Parathyroid adenoma (tissue), 2 donors: ENCODE data around the gene KCNG4.
"Not testable (repeated sequence)": the region's sequence is repeated elsewhere in the genome, so short reads cannot be mapped to it uniquely, and the experiment has no call there.

Experiments used
- H2AFZ ChIP-seq: fragments of 300-600 bp; sonication (generic); one replicate; pipeline ENCODE4 v1.7.0; 2017; ENCODE audit warnings: antibody characterized with exemption, mild to moderate bottlenecking
- H3K27ac ChIP-seq: fragments of 300-600 bp; sonication (generic); one replicate; pipeline ENCODE4 v1.7.0; 2017
- H3K27me3 ChIP-seq: fragments of 300-600 bp; sonication (generic); one replicate; pipeline ENCODE4 v1.7.0; 2017; ENCODE audit warnings: low read length; ENCODE audit not compliant: control insufficient read depth, insufficient read depth
- H3K36me3 ChIP-seq: fragments of 300-600 bp; sonication (generic); one replicate; pipeline ENCODE4 v1.7.0; 2017; ENCODE audit warnings: low read length; ENCODE audit not compliant: control insufficient read depth, insufficient read depth
- H3K4me1 ChIP-seq: fragments of 300-600 bp; sonication (generic); one replicate; pipeline ENCODE4 v1.7.0; 2017; ENCODE audit warnings: control low read depth
- H3K4me2 ChIP-seq: fragments of 300-600 bp; sonication (generic); one replicate; pipeline ENCODE4 v1.7.0; 2017; ENCODE audit warnings: low read length
- H3K4me3 ChIP-seq: fragments of 300-600 bp; sonication (generic); one replicate; pipeline ENCODE4 v1.7.0; 2017; ENCODE audit warnings: low read depth, low read length
- H3K79me2 ChIP-seq: fragments of 300-600 bp; sonication (generic); one replicate; pipeline ENCODE4 v1.7.0; 2017; ENCODE audit warnings: control low read depth
- H3K9ac ChIP-seq: fragments of 300-600 bp; sonication (generic); one replicate; pipeline ENCODE4 v1.7.0; 2017; ENCODE audit warnings: mild to moderate bottlenecking
- H3K9me3 ChIP-seq: fragments of 300-600 bp; sonication (generic); one replicate; pipeline ENCODE4 v1.7.0; 2017; ENCODE audit warnings: low read length; ENCODE audit not compliant: control insufficient read depth
- TF ChIP-seq, protein P1 (sequence below): fragments of 300-600 bp; sonication (generic); IDR thresholded peaks from one replicate; pipeline ENCODE4 v1.7.0; 2017; ENCODE audit warnings: antibody characterized with exemption, mild to moderate bottlenecking
- donor health status: primary hyperparathyroidism.

Gene KCNG4

DNA sequence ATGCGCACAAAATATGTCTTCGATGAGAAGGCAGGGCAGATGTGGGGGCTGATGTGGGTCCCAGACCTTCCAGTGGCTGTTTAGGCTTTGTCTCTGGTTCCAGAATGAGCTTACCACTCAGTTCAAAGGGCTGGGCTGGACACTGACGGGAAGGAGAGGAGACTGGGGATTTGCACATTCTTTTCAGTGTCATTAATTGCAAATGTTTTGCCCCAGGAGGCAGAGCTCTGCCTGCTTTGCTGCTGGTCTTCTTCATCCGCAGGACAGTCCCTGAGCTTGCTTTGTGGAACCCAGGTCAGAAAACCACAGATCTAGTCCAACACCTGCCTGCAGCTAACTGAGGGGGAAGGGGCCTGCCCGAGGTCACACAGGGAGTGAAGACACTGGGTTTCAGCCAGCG is 20.9 kb downstream of the KCNG4 start:
- no peak overlapping the region for H3K4me3 ChIP-seq
- H2AFZ ChIP-seq: no peak overlapping the region
- H3K9ac ChIP-seq: no peak overlapping the region
- H3K27me3 ChIP-seq: no peaks in the 10 kb centered on the region
- no peak overlapping the region for H3K4me2 ChIP-seq
- H3K79me2 ChIP-seq: no peaks in the 10 kb centered on the region
- no peaks in the 10 kb centered on the region for H3K9me3 ChIP-seq
- no peaks in the 10 kb centered on the region for H3K36me3 ChIP-seq
- TF ChIP-seq, protein P1, sequence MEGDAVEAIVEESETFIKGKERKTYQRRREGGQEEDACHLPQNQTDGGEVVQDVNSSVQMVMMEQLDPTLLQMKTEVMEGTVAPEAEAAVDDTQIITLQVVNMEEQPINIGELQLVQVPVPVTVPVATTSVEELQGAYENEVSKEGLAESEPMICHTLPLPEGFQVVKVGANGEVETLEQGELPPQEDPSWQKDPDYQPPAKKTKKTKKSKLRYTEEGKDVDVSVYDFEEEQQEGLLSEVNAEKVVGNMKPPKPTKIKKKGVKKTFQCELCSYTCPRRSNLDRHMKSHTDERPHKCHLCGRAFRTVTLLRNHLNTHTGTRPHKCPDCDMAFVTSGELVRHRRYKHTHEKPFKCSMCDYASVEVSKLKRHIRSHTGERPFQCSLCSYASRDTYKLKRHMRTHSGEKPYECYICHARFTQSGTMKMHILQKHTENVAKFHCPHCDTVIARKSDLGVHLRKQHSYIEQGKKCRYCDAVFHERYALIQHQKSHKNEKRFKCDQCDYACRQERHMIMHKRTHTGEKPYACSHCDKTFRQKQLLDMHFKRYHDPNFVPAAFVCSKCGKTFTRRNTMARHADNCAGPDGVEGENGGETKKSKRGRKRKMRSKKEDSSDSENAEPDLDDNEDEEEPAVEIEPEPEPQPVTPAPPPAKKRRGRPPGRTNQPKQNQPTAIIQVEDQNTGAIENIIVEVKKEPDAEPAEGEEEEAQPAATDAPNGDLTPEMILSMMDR: no peak
- no peaks in the 10 kb centered on the region for H3K4me1 ChIP-seq
- H3K27ac ChIP-seq: no peak overlapping the region

DNA sequence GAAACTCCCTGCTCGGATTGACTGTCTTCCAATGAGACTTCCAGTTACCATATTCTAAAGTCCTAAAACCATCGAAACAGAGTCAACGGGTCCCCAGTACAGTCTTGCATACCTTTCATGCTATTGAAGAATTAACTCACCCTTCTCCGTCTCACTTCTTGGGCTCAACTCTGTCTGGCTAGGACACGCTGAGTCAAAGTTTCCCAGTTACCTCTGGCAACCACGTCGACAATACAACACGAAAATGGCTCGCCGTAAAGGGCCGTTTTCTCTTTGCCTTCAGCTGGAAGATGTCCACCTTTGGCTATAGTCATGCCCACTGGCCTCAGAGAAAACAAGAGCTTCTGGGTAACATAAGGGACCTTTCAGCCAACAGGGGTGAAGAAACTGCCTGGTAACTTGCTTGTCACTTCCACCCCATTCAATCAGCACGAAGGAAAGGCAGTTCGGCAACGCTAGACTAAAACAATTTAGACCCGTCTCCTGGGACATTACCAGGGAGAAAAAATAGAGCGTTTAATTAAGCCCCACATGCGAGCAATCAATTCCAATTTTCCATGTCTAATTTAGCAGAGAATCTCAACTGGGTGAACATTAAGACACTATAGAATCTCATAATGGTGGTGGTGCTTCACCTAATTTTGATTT is 21.5 kb downstream of the KCNG4 start:
- no peaks in the 10 kb centered on the region for H3K27me3 ChIP-seq
- no peaks in the 10 kb centered on the region for H3K36me3 ChIP-seq

DNA sequence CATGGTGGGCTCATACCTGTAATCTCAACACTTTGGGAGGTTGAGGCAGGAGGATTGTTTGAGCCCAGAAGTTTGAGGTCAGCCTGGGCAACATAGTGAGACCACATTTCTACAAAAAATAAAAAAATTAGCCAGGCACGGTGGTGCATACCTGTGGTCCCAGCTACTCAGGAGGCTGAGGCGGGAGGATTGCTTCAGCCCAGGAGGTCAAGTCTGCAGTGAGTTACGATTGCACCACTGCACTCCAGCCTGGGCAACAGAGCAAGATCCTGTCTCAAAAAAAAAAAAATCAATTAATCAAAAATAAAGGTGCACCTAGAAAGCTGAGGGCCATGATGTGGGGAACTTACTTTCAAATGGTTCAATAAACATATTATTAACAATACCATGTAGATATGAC is 23.7 kb downstream of the KCNG4 start:
- H3K36me3 ChIP-seq, H3K27me3 ChIP-seq, H3K79me2 ChIP-seq, H3K4me2 ChIP-seq, H3K9ac ChIP-seq, H2AFZ ChIP-seq, H3K4me3 ChIP-seq, H3K27ac ChIP-seq, H3K9me3 ChIP-seq, H3K4me1 ChIP-seq: not testable (repeated sequence)

More for the DNA sequence above, 21.5 kb downstream of the KCNG4 start:
- Histone ChIP-seq H3K4me3 (no peak overlapping the region), H3K4me2 (no peak overlapping the region), H3K27ac (no peak overlapping the region), H3K9me3 (no peaks in the 10 kb centered on the region), H3K79me2 (no peaks in the 10 kb centered on the region), H3K9ac (no peak overlapping the region), H2AFZ (no peak overlapping the region), H3K4me1 (no peaks in the 10 kb centered on the region)
- TF ChIP-seq, protein P1: no peak

DNA sequence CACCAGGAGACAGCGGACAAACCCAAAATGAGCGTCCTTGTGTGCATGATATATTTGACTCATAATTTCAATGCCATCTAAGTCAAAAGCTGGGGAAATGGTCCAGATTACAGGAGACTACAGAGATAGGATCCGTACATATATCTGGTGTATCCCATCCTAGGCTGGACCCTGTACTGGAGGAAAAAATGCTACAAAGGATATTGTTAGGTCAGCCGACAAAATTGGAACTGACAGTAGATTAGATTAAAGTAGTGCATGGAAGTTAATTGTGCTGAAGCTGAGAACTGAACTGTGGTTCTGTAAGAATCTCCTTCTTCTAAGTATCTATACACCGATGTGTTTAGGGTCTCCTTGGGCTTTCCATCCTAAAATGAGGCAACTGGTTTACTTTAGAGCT is 24.3 kb downstream of the KCNG4 start:
- H2AFZ ChIP-seq: no peak overlapping the region
- no peak overlapping the region for H3K4me3 ChIP-seq

DNA sequence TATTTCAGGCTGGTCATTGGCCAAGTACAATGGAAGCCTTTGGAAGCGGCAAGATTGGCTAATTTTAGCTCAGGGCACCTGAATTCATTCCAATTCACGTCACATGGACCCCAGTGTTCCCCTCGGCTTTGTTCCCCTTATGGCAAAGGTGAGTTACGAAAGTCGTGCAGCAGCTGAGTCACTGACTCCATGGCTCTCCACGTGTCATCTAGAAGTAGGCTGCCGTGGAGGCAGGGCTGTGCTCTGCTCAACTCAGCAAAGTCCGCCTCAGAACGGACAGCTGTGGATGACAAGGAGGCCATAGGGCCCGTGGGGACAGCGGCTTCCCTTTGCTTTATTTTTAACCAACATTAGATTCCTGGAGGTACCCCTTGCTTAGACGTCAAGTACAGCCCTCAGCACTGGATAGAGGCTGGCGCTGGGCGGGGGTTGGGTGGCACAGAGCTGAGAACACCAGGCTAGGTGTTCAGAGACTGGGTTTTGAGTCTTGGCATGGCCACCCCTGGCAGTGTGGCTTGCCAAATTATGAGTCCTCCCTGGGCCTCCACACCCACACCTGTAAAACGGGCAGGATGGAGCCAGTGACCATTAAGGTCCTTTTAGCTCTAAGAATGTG is 25.3 kb downstream of the KCNG4 start:
- H3K4me2 ChIP-seq: no peak overlapping the region
- TF ChIP-seq, protein P1: no peak
- no peak overlapping the region for H3K9ac ChIP-seq
- H2AFZ ChIP-seq: no peak overlapping the region
- no peak overlapping the region for H3K4me3 ChIP-seq
- no peaks in the 10 kb centered on the region for H3K36me3 ChIP-seq
- H3K27me3 ChIP-seq: no peaks in the 10 kb centered on the region
- H3K27ac ChIP-seq: no peak overlapping the region
- no peaks in the 10 kb centered on the region for H3K79me2 ChIP-seq
- H3K9me3 ChIP-seq: no peaks in the 10 kb centered on the region
- no peaks in the 10 kb centered on the region for H3K4me1 ChIP-seq

More for the DNA sequence above, 24.3 kb downstream of the KCNG4 start:
- no peaks in the 10 kb centered on the region for H3K9me3 ChIP-seq
- TF ChIP-seq, protein P1: no peak
- no peak overlapping the region for H3K4me2 ChIP-seq
- H3K9ac ChIP-seq: no peak overlapping the region
- no peaks in the 10 kb centered on the region for H3K27me3 ChIP-seq
- no peaks in the 10 kb centered on the region for H3K4me1 ChIP-seq
- H3K79me2 ChIP-seq: no peaks in the 10 kb centered on the region
- H3K36me3 ChIP-seq: no peaks in the 10 kb centered on the region
- H3K27ac ChIP-seq: no peak overlapping the region
